ENCODE data around the gene RFX3. TPM values are rescaled to one million over a fixed set of nuclear protein-coding genes. Genes with fewer than 3 reads are reported as not detected.

RFX3 gene
- total RNA-seq, 4 donors from 2014 or later = 4.0 to 8.2 (median 5.6) TPM

GRCh38 chr9:3409453-3409852, 116.3 kb downstream of the RFX3 start:
- TF ChIP-seq POLR2A (IDR thresholded peaks at IDR 0.05) = no peak
- TF ChIP-seq CTCF (IDR thresholded peaks at IDR 0.05) = no peak
- DNase-seq (ENCODE audit: low spot score in 2 of 2) = no peak
- 86 to 97% methylated on average over 1 of the region's 1 CpG for WGBS, 2 donors
- H3K4me3 ChIP-seq (ENCODE audit: low read depth, poor library complexity, severe bottlenecking) = no peak overlapping the region
- intact Hi-C loops (cut with DNase I; ENCODE audit: low total_unique reads) = no loop called here

GRCh38 chr9:3403315-3403714, 122.5 kb downstream of the RFX3 start:
- intact Hi-C loops (cut with DNase I; ENCODE audit: low total_unique reads) = no loop called here
- no peak for DNase-seq (ENCODE audit: low spot score in 2 of 2)
- WGBS, 2 donors = 58 to 62% methylated on average over 1 of the region's 1 CpG
- TF ChIP-seq CTCF (IDR thresholded peaks at IDR 0.05) = no peak
- no peak for TF ChIP-seq POLR2A (IDR thresholded peaks at IDR 0.05)
- H3K4me3 ChIP-seq (ENCODE audit: low read depth, poor library complexity, severe bottlenecking) = no peak overlapping the region

GRCh38 chr9:3401221-3401954, 124.4 kb downstream of the RFX3 start:
- 42 to 49% methylated on average over 7 of the region's 7 CpGs for WGBS, 2 donors
- no peak for TF ChIP-seq POLR2A (IDR thresholded peaks at IDR 0.05)
- no peak for TF ChIP-seq CTCF (IDR thresholded peaks at IDR 0.05)
- DNase-seq (ENCODE audit: low spot score in 2 of 2) = no peak
- intact Hi-C loops (cut with DNase I; ENCODE audit: low total_unique reads) = no loop called here
- H3K4me3 ChIP-seq (ENCODE audit: low read depth, poor library complexity, severe bottlenecking) = no peak overlapping the region

- intact Hi-C loops (cut with DNase I; ENCODE audit: low total_unique reads) = no loop called here
- TF ChIP-seq POLR2A (IDR thresholded peaks at IDR 0.05) (no peak), CTCF (IDR thresholded peaks at IDR 0.05) (no peak)
- DNase-seq (ENCODE audit: low spot score in 2 of 2) = no peak
- 75 to 90% methylated on average over 2 of the region's 2 CpGs for WGBS, 2 donors
- H3K4me3 ChIP-seq (ENCODE audit: low read depth, poor library complexity, severe bottlenecking) = no peak overlapping the region
Measured at GRCh38 chr9:3398232-3398648, 127.6 kb downstream of the RFX3 start.

- intact Hi-C loops (cut with DNase I; ENCODE audit: low total_unique reads) = no loop called here
- 91 to 92% methylated on average over 2 of the region's 2 CpGs for WGBS, 2 donors
Measured at GRCh38 chr9:3397766-3398165, 128.0 kb downstream of the RFX3 start.

More at GRCh38 chr9:3397766-3398165, 128.0 kb downstream of the RFX3 start:
- TF ChIP-seq POLR2A (IDR thresholded peaks at IDR 0.05) = no peak
- no peak for TF ChIP-seq CTCF (IDR thresholded peaks at IDR 0.05)
- no peak overlapping the region for H3K4me3 ChIP-seq (ENCODE audit: low read depth, poor library complexity, severe bottlenecking)
- no peak for DNase-seq (ENCODE audit: low spot score in 2 of 2)

Data from lower leg skin (tissue), 4 donors.